DOHH2 (cell line): ENCODE results near the gene IRX4.

Source experiments
- H3F3A ChIP-seq: fragments of 200-600 bp; sonication (generic), shearing (Covaris generic); 2 replicates; pipeline ENCODE4 v1.6.0; 2016; ENCODE audit warnings: antibody characterized with exemption, mild to moderate bottlenecking; ENCODE audit not compliant: control insufficient read depth, insufficient read depth
- H3K27ac ChIP-seq: fragments of 200-600 bp; sonication (generic); 2 replicates; pipeline ENCODE4 v1.5.1; 2014; ENCODE audit warnings: low read depth, mild to moderate bottlenecking, low read length, moderate library complexity
- H3K27me3 ChIP-seq: fragments of 200-600 bp; sonication (generic); 2 replicates; pipeline ENCODE4 v1.6.1; 2014; ENCODE audit warnings: mild to moderate bottlenecking, low read length, mixed read lengths; ENCODE audit not compliant: control insufficient read depth
- H3K36me3 ChIP-seq: fragments of 200-600 bp; sonication (generic); 2 replicates; pipeline ENCODE4 v1.6.1; 2014; ENCODE audit warnings: mild to moderate bottlenecking, low read length, moderate library complexity, mixed read lengths; ENCODE audit not compliant: control insufficient read depth
- H3K4me1 ChIP-seq: fragments of 200-600 bp; sonication (generic); 2 replicates; pipeline ENCODE4 v1.6.1; 2014; ENCODE audit warnings: mild to moderate bottlenecking, low read length, mixed read lengths; ENCODE audit not compliant: control insufficient read depth
- H3K4me2 ChIP-seq: fragments of 200-600 bp; sonication (generic); 2 replicates; pipeline ENCODE4 v1.6.0; 2014; ENCODE audit warnings: mild to moderate bottlenecking, low read length, moderate library complexity
- H3K4me3 ChIP-seq: fragments of 200-600 bp; sonication (generic); 2 replicates; pipeline ENCODE4 v1.5.1; 2014; ENCODE audit warnings: mild to moderate bottlenecking, low read length, mixed read lengths
- H3K79me2 ChIP-seq: fragments of 200-600 bp; sonication (generic); 2 replicates; pipeline ENCODE4 v1.6.1; 2014; ENCODE audit warnings: mild to moderate bottlenecking, low read length, mixed read lengths; ENCODE audit not compliant: control insufficient read depth
- H3K9me2 ChIP-seq: fragments of 200-600 bp; sonication (generic); replicated peaks from 2 replicates; pipeline ENCODE4 v1.6.1; 2014; ENCODE audit warnings: mild to moderate bottlenecking, low read length, mixed read lengths; ENCODE audit not compliant: control insufficient read depth
- H3K9me3 ChIP-seq: fragments of 200-600 bp; sonication (generic); 2 replicates; pipeline ENCODE4 v1.6.1; 2014; ENCODE audit warnings: antibody characterized with exemption, low read length, mixed read lengths; ENCODE audit not compliant: control insufficient read depth, insufficient read depth
- H4K20me1 ChIP-seq: fragments of 200-600 bp; sonication (generic); 2 replicates; pipeline ENCODE4 v1.6.0; 2014; ENCODE audit warnings: low read depth, mild to moderate bottlenecking, antibody characterized with exemption, low read length, moderate library complexity; ENCODE audit not compliant: control insufficient read depth, insufficient read depth
- CTCF ChIP-seq: fragments of 200-600 bp; sonication (generic); IDR thresholded peaks from one replicate; pipeline ENCODE4 v1.5.1; 2014; ENCODE audit warnings: antibody characterized with exemption, mild to moderate bottlenecking, low read depth, low read length; ENCODE audit not compliant: poor library complexity, severe bottlenecking
- EZH2phosphoT487 ChIP-seq: fragments of 200-600 bp; sonication (generic); IDR thresholded peaks from 2 replicates; pipeline ENCODE4 v1.6.1; 2017; ENCODE audit warnings: borderline replicate concordance, mild to moderate bottlenecking, antibody characterized with exemption, low read length, moderate library complexity, mixed read lengths

IRX4 gene

GRCh38 chr5:1868886-1869475 is 13.7 kb downstream of the IRX4 start:
- no peak for TF ChIP-seq EZH2phosphoT487
- TF ChIP-seq CTCF: no peak
- H3F3A ChIP-seq: no peaks in the 10 kb centered on the region
- peaks cover 10% of the 10 kb centered on the region; the same call in 1 of the 2 replicates for H3K9me3 ChIP-seq
- H3K9me2 ChIP-seq: no peaks in the 10 kb centered on the region
- no peaks in the 10 kb centered on the region for H3K79me2 ChIP-seq
- H3K27ac ChIP-seq: no peak overlapping the region
- H3K36me3 ChIP-seq: no peaks in the 10 kb centered on the region
- H3K27me3 ChIP-seq: peaks cover 5% of the 10 kb centered on the region
- H3K4me3 ChIP-seq: no peak overlapping the region
- H4K20me1 ChIP-seq: no peaks in the 10 kb centered on the region
- H3K4me1 ChIP-seq: peaks cover 15% of the 10 kb centered on the region
- H3K4me2 ChIP-seq: no peak overlapping the region

- H3K9me2 ChIP-seq: no peaks in the 10 kb centered on the region
- no peak overlapping the region for H3K4me2 ChIP-seq
- peaks cover 10% of the 10 kb centered on the region; the same call in 1 of the 2 replicates for H3K9me3 ChIP-seq
- no peak overlapping the region for H3K4me3 ChIP-seq
- no peaks in the 10 kb centered on the region for H3K79me2 ChIP-seq
- H3F3A ChIP-seq: no peaks in the 10 kb centered on the region
- no peaks in the 10 kb centered on the region for H3K36me3 ChIP-seq
- TF ChIP-seq EZH2phosphoT487 (no peak), CTCF (no peak)
- no peaks in the 10 kb centered on the region for H4K20me1 ChIP-seq
- H3K27ac ChIP-seq: no peak overlapping the region
- H3K4me1 ChIP-seq: peaks cover 2% of the 10 kb centered on the region
- no peaks in the 10 kb centered on the region; the same call in 1 of the 2 replicates for H3K27me3 ChIP-seq
These were observed 14.9 kb downstream of the IRX4 start for GRCh38 chr5:1867815-1868143.

GRCh38 chr5:1867114-1867814 is 15.5 kb downstream of the IRX4 start:
- TF ChIP-seq CTCF (no peak), EZH2phosphoT487 (no peak)
- Histone ChIP-seq H3K27me3 (no peaks in the 10 kb centered on the region), H3K27ac (no peak overlapping the region), H3K4me2 (no peak overlapping the region), H4K20me1 (no peaks in the 10 kb centered on the region), H3K4me1 (no peaks in the 10 kb centered on the region), H3K9me2 (no peaks in the 10 kb centered on the region), H3K36me3 (no peaks in the 10 kb centered on the region), H3K4me3 (no peak overlapping the region), H3F3A (no peaks in the 10 kb centered on the region), H3K9me3 (peaks cover 10% of the 10 kb centered on the region; the same call in 1 of the 2 replicates), H3K79me2 (no peaks in the 10 kb centered on the region)
